Measurements from ENCODE around the gene GRIA1. TPM values are rescaled to one million over a fixed set of nuclear protein-coding genes. Genes with fewer than 3 reads are reported as not detected.

Gene GRIA1
- total RNA-seq, 1 experiment from 2014 or later = 0.81 TPM

DNA sequence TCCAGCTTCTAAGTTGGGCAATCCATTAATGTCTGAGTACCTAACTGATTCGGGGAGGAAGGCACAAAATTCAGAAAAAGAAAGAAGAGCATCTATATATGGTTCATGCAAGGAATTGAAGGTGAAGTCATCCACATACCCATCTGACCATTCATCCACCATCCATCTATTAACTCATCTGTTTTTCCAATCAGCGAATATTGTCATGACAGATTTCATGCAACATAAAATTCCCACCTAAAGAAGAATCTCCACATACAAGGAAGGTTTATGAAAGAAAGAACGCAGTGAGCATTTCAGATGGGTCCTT is 164.7 kb downstream of the GRIA1 start:
- ATAC-seq (no peak), DNase-seq (ENCODE audit: low spot score) (no peak)
- TF ChIP-seq, protein P1, sequence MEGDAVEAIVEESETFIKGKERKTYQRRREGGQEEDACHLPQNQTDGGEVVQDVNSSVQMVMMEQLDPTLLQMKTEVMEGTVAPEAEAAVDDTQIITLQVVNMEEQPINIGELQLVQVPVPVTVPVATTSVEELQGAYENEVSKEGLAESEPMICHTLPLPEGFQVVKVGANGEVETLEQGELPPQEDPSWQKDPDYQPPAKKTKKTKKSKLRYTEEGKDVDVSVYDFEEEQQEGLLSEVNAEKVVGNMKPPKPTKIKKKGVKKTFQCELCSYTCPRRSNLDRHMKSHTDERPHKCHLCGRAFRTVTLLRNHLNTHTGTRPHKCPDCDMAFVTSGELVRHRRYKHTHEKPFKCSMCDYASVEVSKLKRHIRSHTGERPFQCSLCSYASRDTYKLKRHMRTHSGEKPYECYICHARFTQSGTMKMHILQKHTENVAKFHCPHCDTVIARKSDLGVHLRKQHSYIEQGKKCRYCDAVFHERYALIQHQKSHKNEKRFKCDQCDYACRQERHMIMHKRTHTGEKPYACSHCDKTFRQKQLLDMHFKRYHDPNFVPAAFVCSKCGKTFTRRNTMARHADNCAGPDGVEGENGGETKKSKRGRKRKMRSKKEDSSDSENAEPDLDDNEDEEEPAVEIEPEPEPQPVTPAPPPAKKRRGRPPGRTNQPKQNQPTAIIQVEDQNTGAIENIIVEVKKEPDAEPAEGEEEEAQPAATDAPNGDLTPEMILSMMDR (IDR thresholded peaks at IDR 0.05) = no peak
- no peak for TF ChIP-seq EMX1 (CRISPR knock-in tag; IDR thresholded peaks at IDR 0.05)
- no peak for TF ChIP-seq NR1H2 (CRISPR knock-in tag; IDR thresholded peaks at IDR 0.05)
- no peak for TF ChIP-seq TEAD4 (CRISPR knock-in tag; IDR thresholded peaks at IDR 0.05)
- no peak for TF ChIP-seq RELA (CRISPR knock-in tag; IDR thresholded peaks at IDR 0.05; ENCODE audit: borderline replicate concordance)
- TF ChIP-seq, protein P2, sequence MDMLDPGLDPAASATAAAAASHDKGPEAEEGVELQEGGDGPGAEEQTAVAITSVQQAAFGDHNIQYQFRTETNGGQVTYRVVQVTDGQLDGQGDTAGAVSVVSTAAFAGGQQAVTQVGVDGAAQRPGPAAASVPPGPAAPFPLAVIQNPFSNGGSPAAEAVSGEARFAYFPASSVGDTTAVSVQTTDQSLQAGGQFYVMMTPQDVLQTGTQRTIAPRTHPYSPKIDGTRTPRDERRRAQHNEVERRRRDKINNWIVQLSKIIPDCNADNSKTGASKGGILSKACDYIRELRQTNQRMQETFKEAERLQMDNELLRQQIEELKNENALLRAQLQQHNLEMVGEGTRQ (CRISPR knock-in tag; IDR thresholded peaks at IDR 0.05) = no peak
- TF ChIP-seq ZNF281 (CRISPR knock-in tag; IDR thresholded peaks at IDR 0.05) = no peak
- TF ChIP-seq JUN (CRISPR knock-in tag; IDR thresholded peaks at IDR 0.05) = no peak
- TF ChIP-seq, protein P3, sequence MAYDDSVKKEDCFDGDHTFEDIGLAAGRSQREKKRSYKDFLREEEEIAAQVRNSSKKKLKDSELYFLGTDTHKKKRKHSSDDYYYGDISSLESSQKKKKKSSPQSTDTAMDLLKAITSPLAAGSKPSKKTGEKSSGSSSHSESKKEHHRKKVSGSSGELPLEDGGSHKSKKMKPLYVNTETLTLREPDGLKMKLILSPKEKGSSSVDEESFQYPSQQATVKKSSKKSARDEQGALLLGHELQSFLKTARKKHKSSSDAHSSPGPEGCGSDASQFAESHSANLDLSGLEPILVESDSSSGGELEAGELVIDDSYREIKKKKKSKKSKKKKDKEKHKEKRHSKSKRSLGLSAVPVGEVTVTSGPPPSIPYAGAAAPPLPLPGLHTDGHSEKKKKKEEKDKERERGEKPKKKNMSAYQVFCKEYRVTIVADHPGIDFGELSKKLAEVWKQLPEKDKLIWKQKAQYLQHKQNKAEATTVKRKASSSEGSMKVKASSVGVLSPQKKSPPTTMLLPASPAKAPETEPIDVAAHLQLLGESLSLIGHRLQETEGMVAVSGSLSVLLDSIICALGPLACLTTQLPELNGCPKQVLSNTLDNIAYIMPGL (CRISPR knock-in tag; IDR thresholded peaks at IDR 0.05) = no peak
- TF ChIP-seq ZNF232 (CRISPR knock-in tag; IDR thresholded peaks at IDR 0.05) = no peak
- TF ChIP-seq GTF2I (CRISPR knock-in tag; conservative IDR thresholded peaks at IDR 0.05) = no peak
- TF ChIP-seq, protein P4, sequence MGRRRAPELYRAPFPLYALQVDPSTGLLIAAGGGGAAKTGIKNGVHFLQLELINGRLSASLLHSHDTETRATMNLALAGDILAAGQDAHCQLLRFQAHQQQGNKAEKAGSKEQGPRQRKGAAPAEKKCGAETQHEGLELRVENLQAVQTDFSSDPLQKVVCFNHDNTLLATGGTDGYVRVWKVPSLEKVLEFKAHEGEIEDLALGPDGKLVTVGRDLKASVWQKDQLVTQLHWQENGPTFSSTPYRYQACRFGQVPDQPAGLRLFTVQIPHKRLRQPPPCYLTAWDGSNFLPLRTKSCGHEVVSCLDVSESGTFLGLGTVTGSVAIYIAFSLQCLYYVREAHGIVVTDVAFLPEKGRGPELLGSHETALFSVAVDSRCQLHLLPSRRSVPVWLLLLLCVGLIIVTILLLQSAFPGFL (CRISPR knock-in tag; IDR thresholded peaks at IDR 0.05; ENCODE audit: borderline replicate concordance) = no peak
- no peak for TF ChIP-seq IRF1 (CRISPR knock-in tag; IDR thresholded peaks at IDR 0.05)
- no peak for TF ChIP-seq ATF2 (CRISPR knock-in tag; IDR thresholded peaks at IDR 0.05; ENCODE audit: borderline replicate concordance, low read depth)
- no peak for TF ChIP-seq HMGA2 (CRISPR knock-in tag; IDR thresholded peaks at IDR 0.05)
- no peak for TF ChIP-seq SOX15 (CRISPR knock-in tag; IDR thresholded peaks at IDR 0.05)
- TF ChIP-seq, protein P5, sequence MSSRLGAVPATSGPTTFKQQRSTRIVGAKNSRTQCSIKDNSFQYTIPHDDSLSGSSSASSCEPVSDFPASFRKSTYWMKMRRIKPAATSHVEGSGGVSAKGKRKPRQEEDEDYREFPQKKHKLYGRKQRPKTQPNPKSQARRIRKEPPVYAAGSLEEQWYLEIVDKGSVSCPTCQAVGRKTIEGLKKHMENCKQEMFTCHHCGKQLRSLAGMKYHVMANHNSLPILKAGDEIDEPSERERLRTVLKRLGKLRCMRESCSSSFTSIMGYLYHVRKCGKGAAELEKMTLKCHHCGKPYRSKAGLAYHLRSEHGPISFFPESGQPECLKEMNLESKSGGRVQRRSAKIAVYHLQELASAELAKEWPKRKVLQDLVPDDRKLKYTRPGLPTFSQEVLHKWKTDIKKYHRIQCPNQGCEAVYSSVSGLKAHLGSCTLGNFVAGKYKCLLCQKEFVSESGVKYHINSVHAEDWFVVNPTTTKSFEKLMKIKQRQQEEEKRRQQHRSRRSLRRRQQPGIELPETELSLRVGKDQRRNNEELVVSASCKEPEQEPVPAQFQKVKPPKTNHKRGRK (CRISPR knock-in tag; IDR thresholded peaks at IDR 0.05; ENCODE audit: borderline replicate concordance) = no peak
- no peak for TF ChIP-seq USF1 (CRISPR knock-in tag; IDR thresholded peaks at IDR 0.05)
- no peak for TF ChIP-seq ZNF416 (CRISPR knock-in tag; IDR thresholded peaks at IDR 0.05)
- no peak for TF ChIP-seq ERG (CRISPR knock-in tag; IDR thresholded peaks at IDR 0.05)
- peaks cover 13% of the 10 kb centered on the region for H3K4me1 Mint-ChIP-seq
- H3K4me3 Mint-ChIP-seq = no peak overlapping the region
- POLR2A ChIA-PET = no interaction called here
- no peaks in the 10 kb centered on the region; the same call in 1 of the 2 replicates for H3K27me3 Mint-ChIP-seq (ENCODE audit: low read depth)
- CTCF ChIA-PET = no interaction called here
- 0 out of 2 replicates have a peak, but pooled peaks cover 7% of the 10 kb centered on the region for H3K9me3 Mint-ChIP-seq
- H3K36me3 Mint-ChIP-seq = no peaks in the 10 kb centered on the region
- no peak overlapping the region for H3K27ac Mint-ChIP-seq

All from WTC11 (cell line).